Measurements from ENCODE around the gene COPS3.

DNA sequence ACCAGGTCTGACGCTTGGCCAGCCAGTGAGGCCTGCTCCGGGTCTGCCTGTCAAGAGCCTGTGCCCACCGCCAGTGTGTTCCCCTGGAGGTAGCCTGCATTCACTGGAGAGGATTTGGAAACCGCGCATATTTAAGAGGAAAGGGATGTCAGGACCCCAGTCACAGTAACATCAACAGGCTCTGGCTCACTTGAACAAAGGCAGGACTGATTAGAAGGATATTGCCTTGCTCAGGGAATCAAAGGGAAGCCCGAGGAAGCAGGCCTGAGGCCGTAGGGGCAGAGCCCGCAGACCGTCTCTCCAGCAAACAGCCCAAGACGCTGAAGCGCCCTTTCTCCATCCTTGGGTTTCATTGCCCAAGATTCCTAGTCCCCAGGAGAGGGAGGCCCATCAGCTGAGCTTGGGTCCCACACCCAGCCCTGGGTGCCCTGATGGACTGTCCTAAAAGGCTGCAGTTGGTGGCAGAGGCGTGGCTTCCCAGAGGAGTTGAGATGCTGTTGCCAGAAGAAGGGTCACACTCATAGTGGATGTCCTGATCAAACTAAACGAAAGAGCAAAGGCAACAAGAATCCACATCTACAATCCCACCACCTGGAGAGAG is 45.3 kb upstream of the COPS3 start:
- TF ChIP-seq CTCF (IDR thresholded peaks at IDR 0.05; ENCODE audit: low read length), result no peak
- TF ChIP-seq EZH2phosphoT487 (IDR thresholded peaks at IDR 0.05; ENCODE audit: low read length), result no peak
- TF ChIP-seq EZH2 (optimal IDR thresholded peaks at IDR 0.05; ENCODE audit: low read depth, low read length), result no peak
